Measurements from ENCODE around the gene IL17C. TPM values are rescaled to one million over a fixed set of nuclear protein-coding genes. Genes with fewer than 3 reads are reported as not detected.

The IL17C gene
- polyA plus RNA-seq, 2 of the 4 experiments (the other 2 are of a cell fraction): not detected

GRCh38 chr16:88649195-88649923 is 11.0 kb downstream of the IL17C start (continued):
- TF ChIP-seq HOXB5 (CRISPR knock-in tag; IDR thresholded peaks at IDR 0.05) (no peak), BHLHE40 (IDR thresholded peaks at IDR 0.05; ENCODE audit: low read depth, low read length) (no peak), EHF (CRISPR knock-in tag; IDR thresholded peaks at IDR 0.05) (no peak), USF2 (IDR thresholded peaks at IDR 0.05) (no peak), POLR2A (IDR thresholded peaks at IDR 0.05; ENCODE audit: low read length) (no peak), RARB (CRISPR knock-in tag; IDR thresholded peaks at IDR 0.05) (no peak)

- ATAC-seq (peak; percentile 45 to 61), FAIRE-seq (no peak), DNase-seq (ENCODE audit: low read depth in 1 of 2, low spot score in 1 of 2) (no peak)
- Histone ChIP-seq H3K4me1 (peaks cover 21% of the 10 kb centered on the region), H3K27ac (peak overlapping the region; percentile 89 to 93), H3K9me3 (no peaks in the 10 kb centered on the region), H3K4me3 (peak overlapping the region; percentile 94), H3K4me2 (peak overlapping the region; percentile 99)
- TF ChIP-seq MAX (IDR thresholded peaks at IDR 0.05) (0 out of 2 replicates have a peak, but pooled peaks have one; percentile 11), RNF2 (IDR thresholded peaks at IDR 0.05; ENCODE audit: borderline replicate concordance, low read depth) (0 out of 2 replicates have a peak, but pooled peaks have one; percentile 33), CEBPB (IDR thresholded peaks at IDR 0.05) (0 out of 4 replicates have a peak, but pooled peaks of 1 of the 2 experiments have one; percentile 2), EHF (CRISPR knock-in tag; IDR thresholded peaks at IDR 0.05) (no peak)
- ChIA-PET POLR2A (no interaction called here), CTCF (interaction anchor here (1.0 to 2.0 kb wide), 4 partner anchors 11 to 88 kb away, joined by 3 to 7 read pairs (median 4); no protein-coding TSS in a partner anchor)
- 25% methylated on average over 18 of the region's 37 CpGs for whole genome bisulfite sequencing (ENCODE audit: missing lambda C conversion rate)
These were observed 11.8 kb downstream of the IL17C start for GRCh38 chr16:88649924-88650748.

DNA sequence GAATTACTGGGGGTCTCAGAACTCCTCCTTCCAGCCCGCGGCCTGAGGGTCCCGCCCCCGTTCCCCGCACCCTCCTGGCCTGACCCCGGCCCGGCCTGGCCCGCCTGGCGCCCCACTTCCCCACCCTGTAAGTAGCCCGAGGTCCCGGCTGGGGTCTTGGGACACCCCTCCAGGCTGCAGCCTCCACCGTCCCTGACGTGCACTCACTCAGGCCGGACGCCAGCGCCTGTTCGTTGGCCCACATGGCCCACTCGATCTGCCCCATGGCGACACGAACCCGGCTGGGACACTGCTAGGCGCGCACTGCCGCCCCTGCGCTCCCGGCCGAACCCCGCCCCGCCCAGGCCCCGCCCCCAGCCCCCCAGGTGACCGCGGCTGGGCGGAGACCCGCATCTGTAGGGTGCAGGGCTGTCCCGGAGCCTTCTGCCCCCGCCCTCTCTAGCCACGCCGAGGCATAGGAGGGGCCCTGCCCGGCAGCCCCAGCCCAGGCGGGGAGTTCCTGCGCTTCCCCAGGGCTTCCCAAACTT is 12.4 kb downstream of the IL17C start, which contains the start of gene CYBA:
CYBA (minus strand) TSS at position 305 of the 527 bp plus-strand sequence; CDS start at position 265, 40 bp downstream.
- ChIA-PET CTCF (no interaction called here), POLR2A (interaction anchor here (1.5 kb wide), 1 partner anchor 12 kb away, joined by 3 read pairs; the partner anchor contains the start of gene MVD)
- Histone ChIP-seq H3K27ac (peak within 1 kb of the TSS; percentile 89 to 93), H3K9me3 (no peaks in the 10 kb centered on the region), H3K4me2 (peak within 1 kb of the TSS; percentile 99), H3K4me3 (peak within 1 kb of the TSS; percentile 94), H3K4me1 (peaks cover 21% of the 10 kb centered on the region)
- DNase-seq (ENCODE audit: low read depth in 1 of 2, low spot score in 1 of 2) (peak; percentile 64 to 87), FAIRE-seq (no peak), ATAC-seq (peak; percentile 65 to 91)
- WGBS (ENCODE audit: missing lambda C conversion rate): 0% methylated on average over 12 of the region's 41 CpGs
- TF ChIP-seq RNF2 (IDR thresholded peaks at IDR 0.05; ENCODE audit: borderline replicate concordance, low read depth) (no peak), POLR2AphosphoS2 (conservative IDR thresholded peaks at IDR 0.05; ENCODE audit: low read length) (no peak), ESRRA (IDR thresholded peaks at IDR 0.05; ENCODE audit: borderline replicate concordance, low read length) (no peak), PHF8 (IDR thresholded peaks at IDR 0.05; ENCODE audit: borderline replicate concordance, low read depth) (peak; percentile 80), HDAC2 (IDR thresholded peaks at IDR 0.05) (no peak), CBX2 (IDR thresholded peaks at IDR 0.05; ENCODE audit: borderline replicate concordance, low read depth) (no peak), ZNF302 (CRISPR knock-in tag; IDR thresholded peaks at IDR 0.05) (no peak), MAFK (IDR thresholded peaks at IDR 0.05; ENCODE audit: partially characterized antibody) (no peak), EHF (CRISPR knock-in tag; IDR thresholded peaks at IDR 0.05) (no peak), RAD21 (conservative IDR thresholded peaks at IDR 0.05 in 1 of 2, IDR thresholded peaks at IDR 0.05 in 1 of 2) (no peak), BCL3 (IDR thresholded peaks at IDR 0.05) (peak; percentile 74; the same call in 1 of the 3 replicates), BHLHE40 (IDR thresholded peaks at IDR 0.05; ENCODE audit: low read depth, low read length) (no peak), TFCP2L1 (CRISPR knock-in tag; IDR thresholded peaks at IDR 0.05) (no peak), MAX (IDR thresholded peaks at IDR 0.05) (peak; percentile 70), CBX8 (IDR thresholded peaks at IDR 0.05) (no peak), JUN (IDR thresholded peaks at IDR 0.05) (peak in 1 of 2 experiments; percentile 73; a peak in 2 of 5 replicates), RARB (CRISPR knock-in tag; IDR thresholded peaks at IDR 0.05) (no peak), JUNB (IDR thresholded peaks at IDR 0.05) (no peak), EP300 (IDR thresholded peaks at IDR 0.05) (no peak), GATA3 (IDR thresholded peaks at IDR 0.05; ENCODE audit: borderline replicate concordance) (no peak), POLR2A (IDR thresholded peaks at IDR 0.05; ENCODE audit: low read length) (peak; percentile 85)
- TF ChIP-seq, protein P1, sequence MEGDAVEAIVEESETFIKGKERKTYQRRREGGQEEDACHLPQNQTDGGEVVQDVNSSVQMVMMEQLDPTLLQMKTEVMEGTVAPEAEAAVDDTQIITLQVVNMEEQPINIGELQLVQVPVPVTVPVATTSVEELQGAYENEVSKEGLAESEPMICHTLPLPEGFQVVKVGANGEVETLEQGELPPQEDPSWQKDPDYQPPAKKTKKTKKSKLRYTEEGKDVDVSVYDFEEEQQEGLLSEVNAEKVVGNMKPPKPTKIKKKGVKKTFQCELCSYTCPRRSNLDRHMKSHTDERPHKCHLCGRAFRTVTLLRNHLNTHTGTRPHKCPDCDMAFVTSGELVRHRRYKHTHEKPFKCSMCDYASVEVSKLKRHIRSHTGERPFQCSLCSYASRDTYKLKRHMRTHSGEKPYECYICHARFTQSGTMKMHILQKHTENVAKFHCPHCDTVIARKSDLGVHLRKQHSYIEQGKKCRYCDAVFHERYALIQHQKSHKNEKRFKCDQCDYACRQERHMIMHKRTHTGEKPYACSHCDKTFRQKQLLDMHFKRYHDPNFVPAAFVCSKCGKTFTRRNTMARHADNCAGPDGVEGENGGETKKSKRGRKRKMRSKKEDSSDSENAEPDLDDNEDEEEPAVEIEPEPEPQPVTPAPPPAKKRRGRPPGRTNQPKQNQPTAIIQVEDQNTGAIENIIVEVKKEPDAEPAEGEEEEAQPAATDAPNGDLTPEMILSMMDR (IDR thresholded peaks at IDR 0.05): no peak
- TF ChIP-seq, protein P2, sequence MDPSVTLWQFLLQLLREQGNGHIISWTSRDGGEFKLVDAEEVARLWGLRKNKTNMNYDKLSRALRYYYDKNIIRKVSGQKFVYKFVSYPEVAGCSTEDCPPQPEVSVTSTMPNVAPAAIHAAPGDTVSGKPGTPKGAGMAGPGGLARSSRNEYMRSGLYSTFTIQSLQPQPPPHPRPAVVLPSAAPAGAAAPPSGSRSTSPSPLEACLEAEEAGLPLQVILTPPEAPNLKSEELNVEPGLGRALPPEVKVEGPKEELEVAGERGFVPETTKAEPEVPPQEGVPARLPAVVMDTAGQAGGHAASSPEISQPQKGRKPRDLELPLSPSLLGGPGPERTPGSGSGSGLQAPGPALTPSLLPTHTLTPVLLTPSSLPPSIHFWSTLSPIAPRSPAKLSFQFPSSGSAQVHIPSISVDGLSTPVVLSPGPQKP (IDR thresholded peaks at IDR 0.05; ENCODE audit: low read depth, low read length): no peak

Measured in A549 (cell line).